Memory B cell (primary cell): ENCODE results near the gene SH3BP4.

Source experiments
- ATAC-seq: fragments of 150-1000 bp; cut with Tn5 transposase; 2 replicates; pipeline ENCODE4 v1.10.0; 2021; ENCODE audit warnings: low read depth, mild to moderate bottlenecking, moderate library complexity
- DNase-seq, 2 donors: peaks; one replicate each; pipeline ENCODE4 v3.0.0; 2022; ENCODE audit warnings: low spot score in 2 of 2
- H3K27ac Mint-ChIP-seq: one replicate; pipeline ENCODE4 v1.8.0; 2022; ENCODE audit warnings: mild to moderate bottlenecking, moderate library complexity, mixed read lengths
- H3K27me3 Mint-ChIP-seq: one replicate; pipeline ENCODE4 v1.8.0; 2022; ENCODE audit warnings: mixed read lengths
- H3K36me3 Mint-ChIP-seq: one replicate; pipeline ENCODE4 v1.8.0; 2022; ENCODE audit warnings: mild to moderate bottlenecking, mixed read lengths
- H3K4me1 Mint-ChIP-seq: one replicate; pipeline ENCODE4 v1.8.0; 2022; ENCODE audit warnings: mixed read lengths
- H3K4me3 Mint-ChIP-seq: one replicate; pipeline ENCODE4 v1.8.0; 2022; ENCODE audit warnings: mild to moderate bottlenecking, moderate library complexity, mixed read lengths
- H3K9me3 Mint-ChIP-seq: one replicate; pipeline ENCODE4 v1.8.0; 2022; ENCODE audit warnings: mixed read lengths

The SH3BP4 gene

DNA sequence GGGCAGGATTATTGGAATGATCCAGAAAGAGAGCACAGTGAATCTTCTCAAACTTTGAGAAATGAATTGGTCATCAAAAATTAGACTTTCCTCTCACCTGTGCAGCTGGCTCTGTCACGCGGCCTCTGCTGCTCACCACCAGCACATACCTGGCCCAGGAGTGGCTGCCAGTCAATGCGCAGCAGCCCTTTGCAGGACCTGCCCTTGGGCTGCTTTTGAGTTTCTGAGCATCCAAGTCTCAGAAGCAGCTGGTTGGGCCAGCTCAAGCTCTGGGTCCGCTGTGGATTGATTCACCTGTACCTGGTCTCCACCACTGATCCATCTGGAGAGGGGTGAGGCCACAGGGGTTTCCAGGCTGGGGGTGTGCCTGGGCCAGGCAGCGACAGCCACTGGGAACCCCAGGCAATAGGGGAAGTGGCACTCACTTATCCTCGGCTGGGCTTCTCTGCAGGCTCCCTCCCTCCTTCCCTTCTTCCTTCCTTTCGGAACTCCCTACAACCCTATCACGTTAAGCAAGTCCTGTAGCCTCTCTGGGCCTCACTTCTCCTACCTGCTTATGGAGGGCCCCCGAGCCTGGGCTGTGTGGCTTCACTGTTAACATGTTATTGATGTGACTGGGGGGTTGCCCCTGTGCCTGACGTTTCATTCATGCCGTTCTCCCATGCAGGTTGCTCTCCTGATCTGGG, 48.1 kb downstream of the SH3BP4 start:
- Mint-ChIP-seq H3K27me3 (no peaks in the 10 kb centered on the region), H3K27ac (no peak overlapping the region), H3K36me3 (no peaks in the 10 kb centered on the region), H3K4me3 (no peak overlapping the region), H3K4me1 (no peaks in the 10 kb centered on the region), H3K9me3 (no peaks in the 10 kb centered on the region)
- DNase-seq (no peak), ATAC-seq (no peak)

DNA sequence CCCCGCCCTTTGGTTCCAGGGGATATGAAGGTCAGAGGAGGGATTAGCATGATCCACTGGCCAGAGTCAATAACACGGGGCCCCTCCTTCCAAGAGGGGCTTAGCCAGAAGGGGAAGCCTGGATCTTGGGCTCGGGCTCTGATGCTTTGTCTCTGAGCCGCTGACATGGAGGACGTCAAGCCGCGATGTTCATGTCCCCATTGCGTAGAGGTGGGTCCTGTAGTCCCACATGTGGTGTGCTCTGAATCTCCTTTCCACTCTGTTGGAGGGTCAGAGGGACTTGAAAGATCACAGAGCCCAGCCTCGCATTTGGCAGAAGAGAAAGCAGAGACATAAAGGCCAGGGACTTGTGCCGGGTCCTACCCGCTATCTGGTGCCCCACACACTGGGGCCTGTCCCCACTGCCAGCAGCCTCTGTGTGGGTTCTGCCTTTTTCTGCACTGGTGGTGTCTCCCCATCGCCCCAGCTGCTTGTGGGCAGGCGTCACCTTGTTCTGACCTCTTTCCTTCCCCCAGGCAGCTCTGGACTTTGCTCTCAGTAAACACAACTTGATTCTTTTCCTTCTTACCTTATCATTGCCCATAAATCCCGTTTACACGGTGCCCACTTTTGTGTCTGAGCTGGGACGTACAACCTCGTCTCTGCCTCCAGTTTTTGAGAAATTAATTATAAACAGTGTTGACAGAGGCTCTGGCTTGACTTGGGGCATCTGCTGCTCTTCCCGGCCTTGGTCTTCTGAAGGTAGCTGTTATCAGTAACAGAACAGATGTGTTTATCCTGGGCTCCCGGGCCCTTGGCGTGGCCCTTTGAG, 48.8 kb downstream of the SH3BP4 start:
- ATAC-seq (no peak), DNase-seq (no peak)
- H3K27ac Mint-ChIP-seq: no peak overlapping the region
- no peak overlapping the region for H3K4me3 Mint-ChIP-seq
- H3K4me1 Mint-ChIP-seq: no peaks in the 10 kb centered on the region
- no peaks in the 10 kb centered on the region for H3K36me3 Mint-ChIP-seq
- no peaks in the 10 kb centered on the region for H3K27me3 Mint-ChIP-seq
- H3K9me3 Mint-ChIP-seq: no peaks in the 10 kb centered on the region

DNA sequence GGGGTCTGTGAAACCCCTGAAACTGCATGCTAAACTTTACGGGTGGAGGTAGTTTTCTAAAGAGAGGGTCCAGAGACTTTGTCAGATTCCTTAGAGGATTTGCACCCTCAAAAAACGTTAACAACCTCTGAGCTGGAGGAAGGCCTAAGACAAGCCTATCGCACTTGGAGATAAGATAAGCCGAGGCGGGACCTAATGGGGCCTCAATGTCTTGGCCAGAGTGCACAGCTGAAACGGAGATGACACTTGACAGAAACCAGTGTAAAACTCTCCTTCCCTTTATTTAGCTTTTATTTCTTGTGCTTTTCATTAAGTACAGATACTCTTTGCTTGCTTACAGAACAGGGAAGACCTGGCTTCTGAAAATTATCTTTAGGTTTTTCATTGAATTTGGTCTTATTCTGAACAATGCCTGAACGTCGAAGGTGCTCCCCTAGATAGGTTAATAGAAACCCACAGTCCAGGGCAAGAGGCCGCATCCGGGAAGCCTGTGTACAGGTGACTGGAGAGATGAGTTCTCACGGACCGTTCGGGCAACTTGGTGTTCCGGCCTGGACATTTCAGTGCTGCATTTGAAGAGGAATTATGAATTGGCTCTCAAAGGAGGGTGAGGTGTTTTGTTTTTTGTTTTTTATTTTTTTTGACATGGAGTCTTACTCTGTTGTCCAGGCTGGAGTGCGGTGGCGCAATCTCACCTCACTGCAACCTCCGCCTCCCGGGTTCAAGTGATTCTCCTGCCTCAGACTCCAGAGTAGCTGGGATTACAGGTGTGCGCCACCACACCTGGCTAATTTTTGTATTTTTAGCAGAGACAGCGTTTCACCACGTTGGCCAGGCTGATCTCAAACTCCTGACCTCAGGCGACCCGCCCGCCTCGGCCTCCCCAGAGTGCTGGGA, 49.7 kb downstream of the SH3BP4 start:
- no peaks in the 10 kb centered on the region for H3K36me3 Mint-ChIP-seq
- H3K9me3 Mint-ChIP-seq: no peaks in the 10 kb centered on the region
- no peaks in the 10 kb centered on the region for H3K27me3 Mint-ChIP-seq
- no peaks in the 10 kb centered on the region for H3K4me1 Mint-ChIP-seq
- ATAC-seq: no peak
- H3K4me3 Mint-ChIP-seq: no peak overlapping the region
- DNase-seq: no peak
- H3K27ac Mint-ChIP-seq: no peak overlapping the region

DNA sequence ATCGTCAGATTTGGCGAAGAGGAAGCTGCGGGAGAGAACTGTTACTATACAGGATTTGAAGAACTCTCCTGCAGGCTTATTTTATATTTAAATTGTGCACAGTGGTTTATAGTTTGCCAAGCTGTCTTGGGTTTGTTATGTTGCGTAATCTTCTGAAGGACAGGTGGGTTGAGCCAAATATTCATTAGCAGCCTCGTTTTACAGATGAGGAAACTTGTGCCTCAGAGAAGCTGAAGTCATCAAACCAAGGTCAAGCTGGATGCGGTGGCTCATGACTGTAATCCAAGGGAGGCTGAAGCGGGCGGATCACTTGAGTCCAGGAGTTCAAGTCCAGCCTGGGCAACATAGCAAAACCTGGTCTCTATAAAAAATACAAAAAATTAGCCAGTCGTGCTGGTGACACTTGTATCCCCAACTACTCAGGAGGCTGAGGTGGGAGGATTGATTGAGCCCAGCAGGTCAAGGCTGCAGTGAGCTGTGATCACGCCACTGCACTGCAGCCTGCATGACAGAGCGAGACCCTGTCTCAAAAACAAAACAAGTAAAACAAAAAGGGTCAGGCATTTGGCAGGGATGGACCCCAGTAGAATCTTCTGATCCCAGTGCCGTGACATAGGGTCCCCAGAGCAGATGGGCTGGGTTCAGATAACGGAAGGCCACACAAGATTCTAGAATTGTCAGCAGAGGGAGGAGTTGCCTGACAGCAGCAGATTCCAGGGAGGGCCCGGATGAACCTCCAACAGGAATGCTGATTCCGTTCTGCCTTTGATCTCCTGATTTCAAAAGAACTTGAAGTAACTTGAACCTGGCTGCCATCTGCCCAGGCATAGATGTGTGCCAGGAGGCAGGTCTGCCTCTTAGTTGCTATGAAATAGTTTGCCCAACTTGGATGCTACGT, 50.6 kb downstream of the SH3BP4 start:
- ATAC-seq: no peak
- H3K27ac Mint-ChIP-seq: no peak overlapping the region
- H3K4me1 Mint-ChIP-seq: peaks cover 1% of the 10 kb centered on the region

DNA sequence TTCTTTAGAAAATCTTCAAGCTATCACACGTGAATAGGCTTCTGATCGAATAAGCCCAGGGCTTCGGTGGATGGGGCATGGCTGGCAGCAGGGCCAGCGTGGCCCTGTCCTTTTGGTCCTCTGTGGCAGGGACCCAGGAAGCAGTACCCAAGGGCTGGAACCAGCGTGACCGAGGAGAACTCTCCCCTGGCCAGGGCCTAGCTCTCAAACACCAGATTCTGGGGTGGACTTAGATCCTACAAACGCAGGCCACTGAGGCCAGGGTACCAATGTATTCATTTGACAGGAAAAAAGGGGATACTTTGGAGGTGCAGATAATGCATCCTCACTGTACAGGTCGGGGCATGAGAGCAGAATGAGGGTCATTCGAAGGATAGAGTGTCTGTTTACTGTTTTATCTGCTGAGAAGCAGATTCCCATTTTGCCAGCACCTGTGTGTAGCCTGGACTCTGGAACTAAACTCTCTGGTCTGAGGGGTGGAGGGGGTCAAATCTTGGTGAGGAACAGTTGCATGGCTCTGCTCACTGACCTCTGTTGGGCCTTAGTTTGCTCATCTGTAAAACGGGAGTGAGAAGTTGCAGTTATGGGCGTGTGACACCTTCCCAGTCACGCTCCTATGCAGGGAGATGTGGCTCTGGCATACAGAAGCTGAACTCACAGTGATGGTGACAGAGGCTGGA, 51.4 kb downstream of the SH3BP4 start:
- H3K9me3 Mint-ChIP-seq: no peaks in the 10 kb centered on the region
- DNase-seq: no peak
- H3K27ac Mint-ChIP-seq: no peak overlapping the region
- H3K27me3 Mint-ChIP-seq: peaks cover 4% of the 10 kb centered on the region
- H3K36me3 Mint-ChIP-seq: no peaks in the 10 kb centered on the region
- peaks cover 4% of the 10 kb centered on the region for H3K4me1 Mint-ChIP-seq
- H3K4me3 Mint-ChIP-seq: no peak overlapping the region
- no peak for ATAC-seq

More for the DNA sequence above, 50.6 kb downstream of the SH3BP4 start:
- DNase-seq: no peak
- Mint-ChIP-seq H3K27me3 (peaks cover under 1% of the 10 kb centered on the region), H3K36me3 (no peaks in the 10 kb centered on the region), H3K9me3 (no peaks in the 10 kb centered on the region), H3K4me3 (no peak overlapping the region)

DNA sequence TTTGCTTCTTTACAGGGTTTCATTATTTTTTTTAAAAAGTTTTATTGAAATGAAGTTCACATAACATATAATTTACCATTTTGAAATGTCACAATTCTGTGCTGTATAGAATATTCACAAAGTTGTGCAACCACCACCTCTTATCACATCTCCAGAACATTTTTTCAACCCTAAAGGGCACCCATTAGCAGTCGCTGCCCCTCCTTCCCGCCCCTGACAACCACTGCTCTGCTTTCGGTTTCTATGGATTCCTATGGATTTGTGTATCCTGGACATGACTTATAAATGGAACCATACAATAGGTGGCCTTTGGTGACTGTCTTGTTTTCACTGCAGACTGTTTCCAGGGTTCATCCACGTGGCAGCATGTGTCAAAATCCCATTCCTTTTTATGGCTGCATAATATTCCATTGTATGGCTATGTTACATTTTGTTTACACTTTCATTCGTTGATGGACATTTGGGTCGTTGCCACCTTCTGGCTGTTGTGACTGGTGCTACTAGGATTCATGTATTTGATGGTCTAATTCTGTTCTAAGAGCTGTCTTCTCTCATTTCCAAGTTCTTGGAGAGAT, 52.6 kb downstream of the SH3BP4 start:
- Mint-ChIP-seq H3K27me3 (peaks cover 4% of the 10 kb centered on the region), H3K4me1 (peaks cover 9% of the 10 kb centered on the region), H3K4me3 (no peak overlapping the region), H3K27ac (no peak overlapping the region), H3K36me3 (no peaks in the 10 kb centered on the region), H3K9me3 (no peaks in the 10 kb centered on the region)
- DNase-seq (no peak), ATAC-seq (no peak)

DNA sequence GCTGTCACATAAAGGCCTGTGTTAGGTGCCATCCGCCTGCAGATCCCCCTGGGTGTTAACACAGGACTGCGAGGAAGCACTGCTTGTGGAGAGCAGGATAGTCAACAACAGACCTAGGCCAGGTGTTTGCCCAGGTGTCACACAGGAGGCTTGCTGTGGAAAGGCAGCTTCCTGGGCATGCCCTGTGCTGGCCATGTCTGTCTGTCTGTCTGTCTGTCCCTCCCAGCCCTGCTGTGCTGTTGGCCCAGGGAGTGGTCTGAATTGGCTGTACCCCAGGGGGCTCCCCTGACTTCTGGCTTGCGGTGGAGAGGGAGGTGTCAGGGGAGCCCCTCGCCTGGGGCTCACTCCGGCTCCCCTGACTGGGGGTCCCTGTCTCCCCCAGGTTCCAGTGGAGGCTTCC, 53.2 kb downstream of the SH3BP4 start:
- DNase-seq: no peak
- H3K27me3 Mint-ChIP-seq: peaks cover 4% of the 10 kb centered on the region
- no peak for ATAC-seq
- H3K4me1 Mint-ChIP-seq: peaks cover 9% of the 10 kb centered on the region
- H3K4me3 Mint-ChIP-seq: no peak overlapping the region
- H3K9me3 Mint-ChIP-seq: no peaks in the 10 kb centered on the region
- H3K36me3 Mint-ChIP-seq: no peaks in the 10 kb centered on the region
- no peak overlapping the region for H3K27ac Mint-ChIP-seq

DNA sequence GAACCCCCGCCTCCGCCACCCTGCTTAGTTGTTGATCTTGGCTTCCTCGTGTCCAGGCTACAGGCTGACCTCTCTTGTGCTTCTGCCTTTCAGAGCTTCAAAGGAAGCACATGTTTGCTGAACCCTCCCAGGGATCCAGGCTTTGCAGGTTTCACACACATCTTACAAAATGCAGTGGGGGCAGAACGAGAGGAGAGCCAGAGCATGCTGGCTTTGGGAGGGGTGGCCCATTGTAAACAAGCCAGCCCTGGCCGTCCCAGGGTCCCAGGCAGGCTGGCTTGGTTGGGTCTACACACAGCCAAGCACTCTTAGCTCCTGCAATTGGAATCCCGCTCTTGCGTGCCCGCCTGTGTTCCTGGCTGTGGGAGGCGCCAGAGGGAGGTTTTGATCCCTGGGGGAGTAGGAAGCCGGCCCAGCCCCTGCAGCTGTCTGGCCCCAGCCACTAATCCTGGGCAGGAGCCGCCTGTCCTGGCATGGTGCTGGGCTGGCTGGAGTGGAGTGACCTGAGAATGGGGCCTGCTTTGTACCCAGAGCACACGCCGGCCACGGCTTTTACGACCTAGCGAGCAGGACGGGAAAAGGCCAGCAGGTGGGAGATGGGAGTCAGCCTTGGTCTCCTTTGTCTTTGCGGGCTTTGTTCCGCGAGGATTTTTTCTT, 53.9 kb downstream of the SH3BP4 start:
- no peak overlapping the region for H3K27ac Mint-ChIP-seq
- H3K4me1 Mint-ChIP-seq: peaks cover 9% of the 10 kb centered on the region
- H3K36me3 Mint-ChIP-seq: no peaks in the 10 kb centered on the region
- H3K9me3 Mint-ChIP-seq: no peaks in the 10 kb centered on the region
- ATAC-seq: no peak
- DNase-seq: no peak
- H3K4me3 Mint-ChIP-seq: no peak overlapping the region
- peaks cover 4% of the 10 kb centered on the region for H3K27me3 Mint-ChIP-seq

DNA sequence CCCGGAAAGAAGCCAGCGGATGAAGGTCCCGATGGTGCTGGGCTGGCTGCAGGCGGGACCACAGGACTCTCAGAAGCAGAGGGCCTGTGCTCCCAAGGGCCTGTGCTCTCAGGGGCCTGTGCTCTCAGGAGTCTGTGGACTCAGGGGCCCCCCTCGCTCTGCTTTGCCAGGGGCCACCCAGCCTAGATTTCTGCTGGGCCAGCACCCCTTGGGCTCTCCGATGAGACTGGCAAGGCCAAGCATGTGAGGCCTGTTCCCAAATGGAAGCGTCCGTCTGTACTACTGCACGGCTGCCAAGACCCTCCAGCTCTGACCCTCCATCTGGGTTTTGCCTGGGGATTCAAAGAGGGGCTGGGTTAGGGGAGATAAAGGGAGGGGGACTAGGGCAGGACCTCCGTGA, 54.6 kb downstream of the SH3BP4 start:
- no peaks in the 10 kb centered on the region for H3K36me3 Mint-ChIP-seq
- H3K4me3 Mint-ChIP-seq: no peak overlapping the region
- H3K27ac Mint-ChIP-seq: no peak overlapping the region
- H3K9me3 Mint-ChIP-seq: no peaks in the 10 kb centered on the region
- H3K4me1 Mint-ChIP-seq: peaks cover 9% of the 10 kb centered on the region
- ATAC-seq (no peak), DNase-seq (no peak)
- H3K27me3 Mint-ChIP-seq: peaks cover 7% of the 10 kb centered on the region

DNA sequence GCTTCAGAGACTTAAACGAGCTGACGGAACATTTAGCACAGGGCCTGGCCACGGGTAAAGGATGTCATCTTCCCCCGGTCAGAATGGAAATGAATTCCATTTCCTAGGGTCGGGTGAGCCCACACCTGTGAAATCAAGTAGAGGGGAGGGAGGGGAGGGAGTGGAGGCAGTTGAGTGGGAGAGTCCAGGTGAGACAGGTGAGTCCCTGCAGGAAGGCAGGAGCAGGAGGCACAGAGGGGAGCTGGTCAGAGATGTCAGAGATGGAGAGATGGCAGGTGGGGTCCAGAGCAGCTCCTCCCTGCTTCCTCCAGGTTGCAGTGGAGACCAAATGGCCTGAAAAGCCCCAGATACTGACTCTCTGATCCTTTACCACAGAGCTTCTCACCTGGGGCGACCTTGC, 55.2 kb downstream of the SH3BP4 start:
- H3K4me3 Mint-ChIP-seq: no peak overlapping the region
- H3K4me1 Mint-ChIP-seq: peaks cover 9% of the 10 kb centered on the region
- DNase-seq: no peak
- H3K9me3 Mint-ChIP-seq: no peaks in the 10 kb centered on the region
- ATAC-seq: no peak
- peaks cover 9% of the 10 kb centered on the region for H3K27me3 Mint-ChIP-seq
- H3K27ac Mint-ChIP-seq: no peak overlapping the region
- no peaks in the 10 kb centered on the region for H3K36me3 Mint-ChIP-seq

DNA sequence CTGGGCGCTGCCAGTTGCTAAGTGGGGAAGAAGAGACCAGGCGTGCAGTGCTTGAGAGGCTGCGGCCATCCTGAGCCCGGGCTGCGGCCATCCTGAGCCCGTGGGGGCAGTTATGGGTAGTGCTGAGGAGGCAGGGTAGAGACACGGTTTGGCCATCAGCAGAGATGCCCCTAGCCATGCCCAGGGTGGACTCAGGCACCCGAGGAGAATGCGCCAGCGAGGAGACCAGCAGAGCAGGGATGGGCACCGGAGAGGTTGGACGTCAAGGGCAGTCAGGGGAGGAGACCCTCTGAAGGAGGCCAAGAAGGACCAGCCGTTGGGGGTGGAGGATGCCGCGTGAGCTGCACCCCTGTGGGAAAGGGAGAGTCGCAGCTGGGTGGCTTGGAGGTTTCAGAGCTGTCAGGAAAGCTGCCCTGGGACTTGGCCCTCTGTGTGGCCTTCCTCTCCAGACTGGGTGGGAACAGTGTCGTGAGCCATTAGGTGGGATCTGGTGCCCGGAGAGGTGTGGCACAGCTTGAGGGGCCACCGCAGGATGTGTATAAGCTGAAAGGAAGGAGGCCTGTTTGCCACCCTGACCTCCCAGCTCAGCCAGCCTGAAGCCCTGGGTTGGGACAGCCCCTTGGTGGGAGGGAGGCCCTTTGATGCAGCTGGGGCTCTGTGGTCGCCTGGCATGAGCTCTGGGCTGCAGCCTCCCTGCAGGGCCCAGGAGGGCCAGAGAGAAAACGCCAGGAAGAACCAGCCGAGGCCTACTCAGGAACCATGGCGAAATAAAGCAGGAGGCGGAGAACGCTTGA, 56.0 kb downstream of the SH3BP4 start:
- no peak for ATAC-seq
- Mint-ChIP-seq H3K4me3 (no peak overlapping the region), H3K27me3 (peaks cover 11% of the 10 kb centered on the region), H3K27ac (no peak overlapping the region), H3K9me3 (no peaks in the 10 kb centered on the region), H3K36me3 (no peaks in the 10 kb centered on the region), H3K4me1 (peaks cover 9% of the 10 kb centered on the region)
- no peak for DNase-seq

DNA sequence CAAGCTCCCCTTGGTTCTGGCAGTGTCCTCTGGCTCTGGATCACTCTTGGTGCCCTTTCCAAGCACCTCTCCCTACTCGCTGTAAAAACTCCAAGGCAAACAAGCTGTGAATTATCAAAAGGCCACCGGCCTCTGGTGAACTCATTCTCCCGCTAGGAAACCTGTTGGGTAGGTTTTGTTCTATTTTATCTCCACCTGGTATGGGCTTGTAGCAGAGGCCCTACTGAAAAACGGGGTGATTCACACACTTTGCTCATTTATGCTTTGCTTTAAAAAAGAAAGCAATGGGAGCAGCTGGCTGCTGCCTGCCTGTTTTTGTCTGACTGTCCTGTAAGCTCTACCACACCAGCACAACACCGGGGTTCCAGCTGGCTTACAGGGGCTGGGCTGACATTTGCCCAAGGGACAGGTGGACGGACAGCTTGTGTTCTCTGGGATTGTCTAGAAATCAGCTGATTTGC, 56.8 kb downstream of the SH3BP4 start:
- no peak overlapping the region for H3K4me3 Mint-ChIP-seq
- ATAC-seq: no peak
- no peaks in the 10 kb centered on the region for H3K36me3 Mint-ChIP-seq
- DNase-seq: no peak
- H3K4me1 Mint-ChIP-seq: peaks cover 9% of the 10 kb centered on the region
- peaks cover 11% of the 10 kb centered on the region for H3K27me3 Mint-ChIP-seq
- H3K9me3 Mint-ChIP-seq: no peaks in the 10 kb centered on the region
- H3K27ac Mint-ChIP-seq: no peak overlapping the region
